Smooth muscle cell (in vitro differentiated cells): Measurements from ENCODE around the gene BGN. TPM values are rescaled to one million over a fixed set of nuclear protein-coding genes. Genes with fewer than 3 reads are reported as not detected.
A peak's percentile ranks its signal among the peaks of the same experiment; 100 is the strongest.

Experiments
- DNase-seq: peaks from one replicate; lab custom pipeline; 2025; ENCODE audit not compliant: unreplicated experiment; lab: John Stamatoyannopoulos, UW
- H2AFZ ChIP-seq: fragments of 200-600 bp; sonication (generic); 2 replicates; pipeline ENCODE4 v1.6.0; 2016; ENCODE audit warnings: antibody characterized with exemption, low read depth, mild to moderate bottlenecking
- H3F3A ChIP-seq: fragments of 200-600 bp; sonication (generic); 2 replicates; pipeline ENCODE4 v1.6.0; 2017; ENCODE audit warnings: antibody characterized with exemption, low read depth
- H3K27ac ChIP-seq: fragments of 200-600 bp; sonication (generic); 2 replicates; pipeline ENCODE4 v1.5.1; 2016; ENCODE audit warnings: low read depth, mild to moderate bottlenecking
- H3K27me3 ChIP-seq: fragments of 200-600 bp; sonication (generic); 2 replicates; pipeline ENCODE4 v1.6.1; 2016; ENCODE audit warnings: low read depth, mild to moderate bottlenecking
- H3K36me3 ChIP-seq: fragments of 200-600 bp; sonication (generic); 2 replicates; pipeline ENCODE4 v1.5.1; 2016; ENCODE audit warnings: low read depth
- H3K4me1 ChIP-seq: fragments of 200-600 bp; sonication (generic); 2 replicates; pipeline ENCODE4 v1.5.1; 2016; ENCODE audit warnings: low read depth
- H3K4me2 ChIP-seq: fragments of 200-600 bp; sonication (generic); 2 replicates; pipeline ENCODE4 v1.6.0; 2016; ENCODE audit warnings: mild to moderate bottlenecking
- H3K4me3 ChIP-seq: fragments of 200-600 bp; sonication (generic); 2 replicates; pipeline ENCODE4 v1.5.1; 2016; ENCODE audit warnings: mild to moderate bottlenecking
- H3K79me2 ChIP-seq: fragments of 200-600 bp; sonication (generic); 2 replicates; pipeline ENCODE4 v1.6.0; 2016; ENCODE audit warnings: low read depth, mild to moderate bottlenecking
- H3K9ac ChIP-seq: fragments of 200-600 bp; sonication (generic); 2 replicates; pipeline ENCODE4 v1.6.0; 2016; ENCODE audit warnings: low read depth
- H3K9me3 ChIP-seq: fragments of 200-600 bp; sonication (generic); replicated peaks from 2 replicates; pipeline ENCODE4 v1.5.1; 2016; ENCODE audit warnings: low read depth
- H4K20me1 ChIP-seq: fragments of 200-600 bp; sonication (generic); 2 replicates; pipeline ENCODE4 v1.6.0; 2016; ENCODE audit warnings: low read depth
- WGBS: methylation state at CpG from one replicate; pipeline ENCODE4 v1.1.7; 2016; ENCODE audit warnings: low lambda C conversion rate; 5-methylcytosine and 5-hydroxymethylcytosine counted together
- polyA plus RNA-seq: library from polyadenylated mRNA; unstranded; fragments of >200 nt; fragmentation: Nextera tagmentation; extraction: Ambion mirVana; gene quantifications from 2 replicates; pipeline ENCODE4 v1.2.1, GENCODE V29; 2016
- total RNA-seq: library from RNA; depleted of rRNA; stranded (reverse); fragments of >200 nt; gene quantifications from 2 replicates; pipeline ENCODE4 v1.2.3, GENCODE V29; 2014
- TF ChIP-seq, protein P1 (sequence below): fragments of 200-600 bp; sonication (generic); IDR thresholded peaks from 2 replicates; pipeline ENCODE4 v1.5.1; 2017; ENCODE audit warnings: borderline replicate concordance, mild to moderate bottlenecking, antibody characterized with exemption; ENCODE audit not compliant: insufficient read depth, poor library complexity, severe bottlenecking

The BGN gene
- total and polyA plus RNA-seq, 2 experiments from 2014 or later = 298 to 621 TPM

DNA sequence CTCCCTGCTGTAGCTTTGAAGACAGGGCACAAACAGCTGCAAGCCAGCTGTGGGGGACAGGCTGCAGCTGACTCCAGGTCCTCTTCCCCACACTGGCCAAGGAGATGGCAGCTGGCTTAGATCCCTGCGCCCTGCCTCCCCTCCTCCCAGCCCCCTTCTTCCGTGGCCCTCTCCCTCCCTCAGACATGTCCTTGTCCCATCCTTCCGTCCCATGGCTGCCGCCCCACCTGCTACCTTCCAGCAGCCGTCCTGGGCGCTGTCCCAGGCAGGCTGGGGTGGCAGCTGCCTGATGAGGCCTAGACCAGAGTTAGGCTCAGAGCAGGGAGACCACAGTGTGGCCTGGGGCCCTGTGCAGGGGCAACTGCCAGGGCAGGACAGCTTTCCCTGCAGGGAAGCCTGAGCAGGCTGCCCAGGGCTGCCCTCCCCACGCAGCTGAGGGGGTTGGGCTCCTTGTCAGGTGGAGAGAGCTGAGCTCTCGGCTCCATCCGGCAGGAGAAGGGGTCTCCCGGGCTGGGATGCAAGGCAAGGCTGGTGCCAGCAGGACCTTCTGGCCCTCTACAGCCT is 3.3 kb upstream of the BGN start:
- H4K20me1 ChIP-seq = peaks cover 10% of the 10 kb centered on the region
- H3K4me2 ChIP-seq = peak overlapping the region; percentile 17
- no peak overlapping the region for H3K9ac ChIP-seq
- H3K4me1 ChIP-seq = peaks cover 5% of the 10 kb centered on the region
- H3K27ac ChIP-seq = peak overlapping the region; percentile 31
- WGBS = 58% methylated on average over 10 of the region's 10 CpGs
- no peak overlapping the region for H3K4me3 ChIP-seq
- DNase-seq = no peak
- TF ChIP-seq, protein P1, sequence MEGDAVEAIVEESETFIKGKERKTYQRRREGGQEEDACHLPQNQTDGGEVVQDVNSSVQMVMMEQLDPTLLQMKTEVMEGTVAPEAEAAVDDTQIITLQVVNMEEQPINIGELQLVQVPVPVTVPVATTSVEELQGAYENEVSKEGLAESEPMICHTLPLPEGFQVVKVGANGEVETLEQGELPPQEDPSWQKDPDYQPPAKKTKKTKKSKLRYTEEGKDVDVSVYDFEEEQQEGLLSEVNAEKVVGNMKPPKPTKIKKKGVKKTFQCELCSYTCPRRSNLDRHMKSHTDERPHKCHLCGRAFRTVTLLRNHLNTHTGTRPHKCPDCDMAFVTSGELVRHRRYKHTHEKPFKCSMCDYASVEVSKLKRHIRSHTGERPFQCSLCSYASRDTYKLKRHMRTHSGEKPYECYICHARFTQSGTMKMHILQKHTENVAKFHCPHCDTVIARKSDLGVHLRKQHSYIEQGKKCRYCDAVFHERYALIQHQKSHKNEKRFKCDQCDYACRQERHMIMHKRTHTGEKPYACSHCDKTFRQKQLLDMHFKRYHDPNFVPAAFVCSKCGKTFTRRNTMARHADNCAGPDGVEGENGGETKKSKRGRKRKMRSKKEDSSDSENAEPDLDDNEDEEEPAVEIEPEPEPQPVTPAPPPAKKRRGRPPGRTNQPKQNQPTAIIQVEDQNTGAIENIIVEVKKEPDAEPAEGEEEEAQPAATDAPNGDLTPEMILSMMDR = no peak
- H3K9me3 ChIP-seq = no peaks in the 10 kb centered on the region
- no peaks in the 10 kb centered on the region for H3K36me3 ChIP-seq
- H3K27me3 ChIP-seq = no peaks in the 10 kb centered on the region
- peaks cover 15% of the 10 kb centered on the region for H3K79me2 ChIP-seq
- H3F3A ChIP-seq = no peaks in the 10 kb centered on the region
- no peak overlapping the region for H2AFZ ChIP-seq

DNA sequence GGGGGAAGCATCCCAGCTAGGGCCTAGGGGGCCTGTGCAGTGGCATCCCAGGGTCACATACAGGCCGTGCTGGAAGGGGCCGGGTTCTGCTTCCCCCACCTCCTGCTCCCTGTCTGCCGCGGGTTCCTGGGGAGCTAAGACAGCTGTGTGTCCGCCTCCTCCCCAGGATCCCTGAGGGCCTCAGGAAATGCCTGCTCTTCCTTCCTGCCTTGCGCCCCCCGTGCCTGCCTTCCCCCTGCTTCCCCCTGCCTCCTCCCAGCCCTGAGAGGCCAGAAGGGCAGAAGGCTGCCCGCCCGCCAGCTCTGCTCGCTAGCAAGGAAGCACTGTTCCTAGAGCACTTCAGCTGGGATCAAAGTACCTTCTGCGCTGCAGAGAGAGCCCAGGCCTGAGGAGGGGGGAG is 2.9 kb upstream of the BGN start:
- Histone ChIP-seq H3K36me3 (no peaks in the 10 kb centered on the region), H3K9ac (no peak overlapping the region), H3K27me3 (no peaks in the 10 kb centered on the region), H3K4me3 (no peak overlapping the region), H3K27ac (peak overlapping the region; percentile 31), H2AFZ (no peak overlapping the region), H3F3A (no peaks in the 10 kb centered on the region), H3K4me1 (peaks cover 5% of the 10 kb centered on the region), H3K9me3 (no peaks in the 10 kb centered on the region), H3K4me2 (peak overlapping the region; percentile 17), H3K79me2 (peaks cover 18% of the 10 kb centered on the region), H4K20me1 (peaks cover 12% of the 10 kb centered on the region)
- TF ChIP-seq, protein P1 = no peak
- 57% methylated on average over 9 of the region's 11 CpGs for WGBS
- DNase-seq = no peak

DNA sequence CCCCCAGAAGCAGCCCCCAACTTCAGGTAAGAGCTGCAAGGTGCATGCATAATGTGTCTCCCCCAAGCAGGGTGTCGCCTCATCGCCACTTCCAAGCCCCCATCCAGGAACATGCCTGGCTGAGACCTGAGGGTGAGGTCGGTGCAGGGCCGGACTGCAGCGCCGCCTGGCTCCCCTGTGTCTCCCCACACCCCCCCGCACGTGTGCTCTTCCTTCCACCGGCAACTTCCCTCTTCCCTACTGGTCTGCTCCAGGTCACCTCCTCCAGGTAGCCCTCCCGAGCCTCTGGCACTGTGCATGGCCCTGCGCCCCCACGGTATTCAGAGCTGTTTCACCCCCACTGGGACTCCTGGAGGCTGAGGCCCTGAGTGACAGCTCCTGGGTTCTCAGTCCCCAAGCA is 2.2 kb upstream of the BGN start:
- no peak overlapping the region for H3K27ac ChIP-seq
- DNase-seq = no peak
- H3K27me3 ChIP-seq = no peaks in the 10 kb centered on the region
- H3F3A ChIP-seq = no peaks in the 10 kb centered on the region
- no peaks in the 10 kb centered on the region for H3K36me3 ChIP-seq
- H3K79me2 ChIP-seq = peaks cover 18% of the 10 kb centered on the region
- H3K4me1 ChIP-seq = peaks cover 5% of the 10 kb centered on the region
- H3K4me2 ChIP-seq = no peak overlapping the region
- H3K9ac ChIP-seq = no peak overlapping the region
- TF ChIP-seq, protein P1 = no peak
- 83% methylated on average over 12 of the region's 12 CpGs for WGBS
- H3K4me3 ChIP-seq = no peak overlapping the region
- H2AFZ ChIP-seq = no peak overlapping the region
- H4K20me1 ChIP-seq = peaks cover 12% of the 10 kb centered on the region
- no peaks in the 10 kb centered on the region for H3K9me3 ChIP-seq

DNA sequence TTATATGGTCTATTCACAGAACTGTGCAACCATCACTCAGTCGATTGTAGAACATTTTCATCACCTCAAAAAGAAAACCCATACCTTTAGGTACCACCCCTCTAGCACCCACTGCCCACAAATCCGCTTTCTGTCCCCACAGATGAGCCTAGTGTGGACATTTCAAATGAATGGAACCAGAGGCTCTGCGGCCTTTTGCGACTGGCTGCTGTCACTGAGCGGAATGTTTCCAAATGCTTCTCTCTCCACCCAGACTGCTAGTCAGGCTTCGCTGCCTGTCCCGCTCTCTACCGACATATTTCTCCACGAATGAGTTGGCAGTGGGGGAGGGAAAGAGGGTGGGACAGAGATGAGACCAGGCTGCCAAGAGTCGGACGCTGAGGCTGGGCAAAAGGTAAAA is 1.7 kb upstream of the BGN start:
- peaks cover 23% of the 10 kb centered on the region for H3K79me2 ChIP-seq
- no peaks in the 10 kb centered on the region for H3K36me3 ChIP-seq
- no peak for DNase-seq
- no peaks in the 10 kb centered on the region for H3K27me3 ChIP-seq
- H3K27ac ChIP-seq = peak overlapping the region; percentile 63
- H3K9ac ChIP-seq = no peak overlapping the region
- H3F3A ChIP-seq = no peaks in the 10 kb centered on the region
- WGBS = 69% methylated on average over 11 of the region's 11 CpGs
- no peak overlapping the region for H3K4me3 ChIP-seq
- no peak overlapping the region for H2AFZ ChIP-seq
- peaks cover 18% of the 10 kb centered on the region for H4K20me1 ChIP-seq
- H3K9me3 ChIP-seq = no peaks in the 10 kb centered on the region
- peaks cover 5% of the 10 kb centered on the region for H3K4me1 ChIP-seq
- H3K4me2 ChIP-seq = no peak overlapping the region
- TF ChIP-seq, protein P1 = no peak
